ENCODE data around the gene CLK4.

- TF ChIP-seq CTCF (IDR thresholded peaks at IDR 0.05) = no peak
- no peak for TF ChIP-seq POLR2A (IDR thresholded peaks at IDR 0.05)
Observed at GRCh38 chr5:178625679-178626483, 969 bp downstream of the CLK4 start.
